ENCODE data around the gene PSMD8.

GRCh38 chr19:38429811-38430156 lies 55.4 kb downstream of the PSMD8 start:
- TF ChIP-seq POLR2AphosphoS5 (IDR thresholded peaks at IDR 0.05) (no peak), POLR2A (IDR thresholded peaks at IDR 0.05) (no peak), CTCF (IDR thresholded peaks at IDR 0.05) (no peak), EP300 (IDR thresholded peaks at IDR 0.05) (no peak)
